Epithelial cell of proximal tubule (primary cell): ENCODE results near the gene USP22. TPM values are rescaled to one million over a fixed set of nuclear protein-coding genes. Genes with fewer than 3 reads are reported as not detected.
"Not testable (repeated sequence)": the region's sequence is repeated elsewhere in the genome, so short reads cannot be mapped to it uniquely, and the experiment has no call there.

Experiments
- DNase-seq: peaks from one replicate; pipeline ENCODE4 v3.0.0-alpha.2; 2011; ENCODE audit warnings: low read depth
- H3K4me3 ChIP-seq: 2 replicates; pipeline ENCODE4 v1.5.1; 2011; ENCODE audit warnings: low read depth, mild to moderate bottlenecking, low read length
- total RNA-seq: library from RNA; depleted of rRNA; stranded (reverse); fragments of >200 nt; gene quantifications from 2 replicates; pipeline ENCODE4 v1.2.3, GENCODE V29; 2015
- TF ChIP-seq, protein P1 (sequence below): conservative IDR thresholded peaks from 2 replicates; pipeline ENCODE4 v1.5.1; 2012; ENCODE audit warnings: low read depth, mild to moderate bottlenecking, low read length

USP22 gene
- total RNA-seq, result 158 and 170 TPM in 2 replicates

DNA sequence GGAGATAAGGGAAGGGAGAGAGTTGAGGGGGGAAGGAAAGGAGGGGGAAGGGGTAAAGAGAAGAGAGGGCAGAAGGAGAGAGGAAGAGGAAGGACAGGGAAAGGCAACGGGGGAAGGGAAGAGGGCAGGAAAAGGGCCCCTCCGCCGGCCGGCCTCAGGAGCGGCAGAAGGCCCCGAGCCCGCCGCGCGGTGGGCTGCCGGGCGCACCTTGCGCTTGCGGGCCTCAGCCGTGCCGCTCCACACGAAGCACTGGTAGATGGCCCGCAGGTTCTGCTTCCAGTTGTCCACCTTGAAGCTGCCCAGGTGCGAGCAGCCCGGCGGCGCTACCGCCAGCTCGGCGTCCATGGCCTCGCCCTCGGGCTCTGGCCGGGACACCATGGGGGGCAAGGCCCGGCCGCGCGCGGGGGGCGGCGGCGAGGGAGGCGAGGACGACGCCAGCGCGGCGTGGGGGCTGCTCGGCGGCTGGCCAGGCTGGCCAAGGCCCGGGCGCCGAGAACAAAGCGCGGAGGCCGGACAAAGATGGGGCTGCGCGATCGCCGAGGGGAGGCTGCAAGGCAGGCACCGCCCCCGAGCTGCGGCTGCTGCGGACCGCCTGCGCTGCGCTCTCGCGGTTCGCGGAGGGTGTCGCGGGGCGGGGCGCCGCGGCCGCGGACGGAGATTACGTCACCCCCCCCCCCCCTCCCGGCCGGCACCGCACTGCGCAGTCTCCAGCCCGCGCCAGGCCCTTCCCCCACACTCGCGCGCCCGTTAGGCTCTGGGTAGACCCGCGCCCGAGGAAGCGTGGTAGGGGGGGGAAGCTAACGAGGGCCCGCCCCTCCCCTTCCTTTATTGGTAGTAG lies at the start of gene USP22:
USP22 (minus strand) TSS at position 554 of the 838 bp plus-strand sequence; CDS start at position 378, 176 bp downstream.
- peak within 1 kb of the TSS; percentile 91 for H3K4me3 ChIP-seq
- no peak for DNase-seq
- TF ChIP-seq, protein P1, sequence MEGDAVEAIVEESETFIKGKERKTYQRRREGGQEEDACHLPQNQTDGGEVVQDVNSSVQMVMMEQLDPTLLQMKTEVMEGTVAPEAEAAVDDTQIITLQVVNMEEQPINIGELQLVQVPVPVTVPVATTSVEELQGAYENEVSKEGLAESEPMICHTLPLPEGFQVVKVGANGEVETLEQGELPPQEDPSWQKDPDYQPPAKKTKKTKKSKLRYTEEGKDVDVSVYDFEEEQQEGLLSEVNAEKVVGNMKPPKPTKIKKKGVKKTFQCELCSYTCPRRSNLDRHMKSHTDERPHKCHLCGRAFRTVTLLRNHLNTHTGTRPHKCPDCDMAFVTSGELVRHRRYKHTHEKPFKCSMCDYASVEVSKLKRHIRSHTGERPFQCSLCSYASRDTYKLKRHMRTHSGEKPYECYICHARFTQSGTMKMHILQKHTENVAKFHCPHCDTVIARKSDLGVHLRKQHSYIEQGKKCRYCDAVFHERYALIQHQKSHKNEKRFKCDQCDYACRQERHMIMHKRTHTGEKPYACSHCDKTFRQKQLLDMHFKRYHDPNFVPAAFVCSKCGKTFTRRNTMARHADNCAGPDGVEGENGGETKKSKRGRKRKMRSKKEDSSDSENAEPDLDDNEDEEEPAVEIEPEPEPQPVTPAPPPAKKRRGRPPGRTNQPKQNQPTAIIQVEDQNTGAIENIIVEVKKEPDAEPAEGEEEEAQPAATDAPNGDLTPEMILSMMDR, result no peak

DNA sequence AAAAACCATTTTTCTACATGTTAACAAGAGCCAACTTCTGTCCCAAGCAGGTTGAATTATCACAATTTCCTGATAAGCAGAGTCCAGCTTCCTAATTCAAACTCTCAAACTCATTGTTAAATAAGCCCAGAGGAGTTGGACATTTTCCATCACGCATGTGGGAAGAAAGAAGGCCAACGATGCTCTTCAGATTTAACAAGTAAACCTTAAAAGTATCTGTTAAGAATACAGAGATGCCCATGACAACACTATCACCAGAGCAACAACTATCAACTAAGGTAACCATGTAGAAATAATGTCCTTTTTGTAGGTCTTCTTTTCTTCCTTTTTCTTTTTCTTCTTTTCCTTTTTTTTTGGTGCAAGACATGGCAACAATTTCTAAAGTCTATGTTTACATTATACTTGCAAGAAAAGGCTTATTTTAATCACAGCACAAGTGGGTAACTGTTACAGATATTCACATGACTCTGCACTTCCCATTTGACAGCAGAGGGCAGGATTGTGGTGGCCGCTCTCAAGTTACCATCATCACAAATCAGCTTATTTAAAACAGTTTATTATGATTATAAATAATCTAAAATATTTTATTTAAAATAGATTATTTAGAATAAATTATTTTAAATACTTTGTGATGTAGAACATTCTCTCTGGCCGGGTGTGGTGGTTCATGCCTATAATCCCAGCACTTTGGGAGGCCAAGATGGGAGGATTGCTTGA lies 48.2 kb upstream of the USP22 start:
- no peak for DNase-seq
- H3K4me3 ChIP-seq, result no peak overlapping the region
- TF ChIP-seq, protein P1, result no peak

DNA sequence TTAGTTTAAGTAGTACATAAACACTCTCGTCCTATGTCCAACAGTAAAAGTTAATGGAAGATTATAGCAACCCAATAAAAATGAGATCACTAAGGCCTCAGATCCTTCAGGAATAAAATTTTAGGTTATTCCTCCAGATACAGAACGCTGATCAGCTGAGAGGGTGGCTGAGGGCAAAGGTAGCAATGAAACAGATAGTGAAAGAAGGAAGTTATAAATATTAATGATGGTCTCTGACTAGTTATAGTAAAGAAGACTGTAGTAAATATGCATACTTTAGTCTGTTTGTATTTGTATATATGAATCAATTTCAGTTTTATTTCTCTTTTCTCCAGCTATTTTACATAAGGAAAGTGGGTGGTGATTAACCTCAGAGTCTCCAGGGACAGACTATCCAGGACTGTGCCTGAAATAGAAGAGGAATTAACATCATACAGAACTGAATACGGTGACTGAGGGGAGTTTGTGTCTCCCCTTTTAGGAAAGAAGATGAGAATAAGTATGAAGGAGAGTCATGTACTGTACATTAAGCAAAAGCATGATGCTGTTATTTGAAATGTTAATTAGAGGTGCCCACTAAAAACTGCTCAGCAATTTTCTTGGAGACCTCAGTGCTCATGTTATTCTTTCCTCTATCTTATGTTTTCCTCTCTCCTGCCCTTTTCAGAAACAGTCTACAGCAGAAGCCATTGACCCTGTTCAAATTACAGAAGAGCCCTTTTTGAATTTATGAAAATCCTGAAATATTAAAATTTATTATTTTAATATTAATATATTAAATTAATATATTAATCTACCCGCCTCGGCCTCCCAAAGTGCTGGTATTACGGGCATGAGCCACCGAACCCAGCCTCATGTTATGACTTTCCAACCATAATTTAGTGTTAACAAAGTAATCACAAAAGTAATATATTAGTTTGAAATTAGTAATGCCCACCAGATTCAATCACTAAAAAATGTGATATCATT lies 47.4 kb upstream of the USP22 start:
- no peak for DNase-seq
- TF ChIP-seq, protein P1, result no peak
- H3K4me3 ChIP-seq, result no peak overlapping the region

DNA sequence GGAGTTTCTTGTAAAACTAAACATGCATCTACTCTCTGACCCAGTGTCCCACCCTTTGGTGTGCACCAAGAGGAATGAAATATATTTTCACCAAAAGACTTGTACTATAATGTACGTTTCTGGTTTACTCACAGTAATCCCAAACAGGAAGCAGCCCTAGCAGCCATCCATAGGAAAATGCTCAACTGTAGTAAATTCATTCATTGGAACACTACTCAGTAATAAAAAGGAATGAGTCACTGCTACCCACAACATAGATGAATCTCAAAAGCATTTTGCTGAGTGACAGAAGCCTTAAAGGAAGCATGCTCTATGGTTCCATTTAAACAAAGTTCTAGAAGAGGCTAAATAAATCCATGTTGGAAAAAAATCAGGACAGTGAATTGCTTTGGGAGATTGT lies 46.3 kb upstream of the USP22 start:
- H3K4me3 ChIP-seq, result no peak overlapping the region
- TF ChIP-seq, protein P1, result no peak
- peak; percentile 33 for DNase-seq

DNA sequence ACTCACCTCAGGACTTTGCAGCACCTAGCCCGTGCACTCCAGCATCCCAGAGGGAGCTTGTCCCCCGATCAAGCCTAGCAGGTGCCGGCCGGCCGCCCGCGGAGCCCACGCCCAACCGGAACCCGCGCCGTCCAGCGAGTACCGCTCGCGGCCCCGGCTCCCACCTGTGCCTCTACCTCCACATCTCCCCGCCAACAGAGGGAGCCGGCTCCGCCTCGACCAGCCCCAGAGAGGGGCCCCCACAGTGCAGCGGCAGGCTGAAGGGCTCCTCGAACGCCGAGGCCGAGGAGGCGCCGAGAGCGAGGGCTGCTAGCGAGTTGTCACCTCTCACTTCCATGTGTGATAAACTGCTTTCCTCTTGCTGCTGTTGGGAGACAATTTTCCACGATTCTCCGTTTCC lies 42.9 kb upstream of the USP22 start:
- DNase-seq, result no peak
- no peak overlapping the region for H3K4me3 ChIP-seq
- TF ChIP-seq, protein P1, result no peak

DNA sequence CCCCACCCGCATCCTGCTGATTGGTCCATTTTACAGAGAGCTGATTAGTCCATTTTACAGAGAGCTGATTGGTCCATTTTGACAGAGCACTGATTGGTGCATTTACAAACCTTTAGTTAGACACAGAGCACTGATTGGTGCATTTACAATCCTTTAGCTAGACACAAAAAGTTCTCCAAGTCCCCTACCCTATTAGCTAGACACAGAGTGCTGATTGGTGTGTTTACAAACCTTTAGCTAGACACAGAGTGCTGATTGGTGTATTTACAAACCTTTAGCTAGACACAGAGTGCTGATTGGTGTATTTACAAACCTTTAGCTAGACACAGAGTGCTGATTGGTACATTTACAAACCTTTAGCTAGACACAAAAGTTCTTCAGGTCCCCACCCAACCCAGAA lies 42.5 kb upstream of the USP22 start:
- H3K4me3 ChIP-seq, DNase-seq: not testable (repeated sequence)

DNA sequence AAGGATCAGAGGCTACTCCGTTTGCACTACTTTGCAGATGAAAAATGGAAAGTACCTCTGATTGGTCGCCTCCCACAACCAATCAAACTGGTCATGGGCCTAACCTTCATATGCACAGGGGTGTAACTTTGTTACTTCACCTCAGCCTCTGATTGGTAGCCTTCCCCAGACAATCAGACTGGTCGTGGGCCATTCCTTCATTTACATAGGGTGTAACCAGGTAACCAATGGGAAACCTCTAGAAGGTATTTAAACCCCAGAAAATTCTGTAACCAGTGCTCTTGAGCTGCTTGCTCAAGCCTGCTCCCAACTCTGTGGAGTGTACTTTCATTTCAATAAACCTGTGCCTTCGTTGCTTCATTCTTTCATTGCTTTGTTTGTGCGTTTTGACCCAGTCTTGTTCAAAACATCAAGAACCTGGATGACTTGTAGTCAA lies 39.2 kb upstream of the USP22 start:
- no peak overlapping the region for H3K4me3 ChIP-seq
- DNase-seq, result no peak
- TF ChIP-seq, protein P1, result no peak
